ENCODE data around the gene SLF2. TPM values are rescaled to one million over a fixed set of nuclear protein-coding genes. Genes with fewer than 3 reads are reported as not detected.

SLF2 gene
- total and polyA plus RNA-seq, 2 of the 13 experiments (the other 11 are each of a cell fraction or from before 2014, with no cell fraction given): 12.2 to 48.1 TPM

DNA sequence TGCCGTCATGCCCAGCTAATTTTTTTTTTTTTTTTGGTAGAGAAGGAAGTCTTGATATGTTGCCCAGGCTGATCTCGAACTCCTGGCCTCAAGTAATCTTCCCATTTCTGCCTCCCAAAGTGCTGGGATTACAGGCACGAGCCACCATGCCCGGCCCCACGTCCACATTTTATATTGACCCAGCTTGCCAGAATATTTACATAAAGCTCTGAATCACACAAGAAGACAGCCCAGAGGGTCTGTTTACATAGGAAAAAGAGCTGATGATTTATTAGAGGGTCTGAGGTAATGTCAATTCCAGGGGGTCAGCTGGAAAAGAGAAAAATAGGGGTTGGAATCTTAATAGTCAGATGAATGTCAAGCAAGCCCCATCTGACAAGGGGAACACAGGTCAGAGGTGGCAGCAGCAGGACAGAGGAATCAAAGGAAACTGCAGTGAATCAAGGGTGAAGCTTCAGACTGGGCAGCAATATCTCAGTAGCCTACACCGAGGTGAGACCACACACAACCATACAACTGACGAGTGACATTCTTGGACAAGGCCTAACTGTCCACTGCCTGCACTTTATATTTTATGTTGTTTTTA is 15.8 kb upstream of the SLF2 start (continued):
- TF ChIP-seq HDAC6 (IDR thresholded peaks at IDR 0.05; ENCODE audit: low read depth, low read length): no peak
- TF ChIP-seq, protein P1, sequence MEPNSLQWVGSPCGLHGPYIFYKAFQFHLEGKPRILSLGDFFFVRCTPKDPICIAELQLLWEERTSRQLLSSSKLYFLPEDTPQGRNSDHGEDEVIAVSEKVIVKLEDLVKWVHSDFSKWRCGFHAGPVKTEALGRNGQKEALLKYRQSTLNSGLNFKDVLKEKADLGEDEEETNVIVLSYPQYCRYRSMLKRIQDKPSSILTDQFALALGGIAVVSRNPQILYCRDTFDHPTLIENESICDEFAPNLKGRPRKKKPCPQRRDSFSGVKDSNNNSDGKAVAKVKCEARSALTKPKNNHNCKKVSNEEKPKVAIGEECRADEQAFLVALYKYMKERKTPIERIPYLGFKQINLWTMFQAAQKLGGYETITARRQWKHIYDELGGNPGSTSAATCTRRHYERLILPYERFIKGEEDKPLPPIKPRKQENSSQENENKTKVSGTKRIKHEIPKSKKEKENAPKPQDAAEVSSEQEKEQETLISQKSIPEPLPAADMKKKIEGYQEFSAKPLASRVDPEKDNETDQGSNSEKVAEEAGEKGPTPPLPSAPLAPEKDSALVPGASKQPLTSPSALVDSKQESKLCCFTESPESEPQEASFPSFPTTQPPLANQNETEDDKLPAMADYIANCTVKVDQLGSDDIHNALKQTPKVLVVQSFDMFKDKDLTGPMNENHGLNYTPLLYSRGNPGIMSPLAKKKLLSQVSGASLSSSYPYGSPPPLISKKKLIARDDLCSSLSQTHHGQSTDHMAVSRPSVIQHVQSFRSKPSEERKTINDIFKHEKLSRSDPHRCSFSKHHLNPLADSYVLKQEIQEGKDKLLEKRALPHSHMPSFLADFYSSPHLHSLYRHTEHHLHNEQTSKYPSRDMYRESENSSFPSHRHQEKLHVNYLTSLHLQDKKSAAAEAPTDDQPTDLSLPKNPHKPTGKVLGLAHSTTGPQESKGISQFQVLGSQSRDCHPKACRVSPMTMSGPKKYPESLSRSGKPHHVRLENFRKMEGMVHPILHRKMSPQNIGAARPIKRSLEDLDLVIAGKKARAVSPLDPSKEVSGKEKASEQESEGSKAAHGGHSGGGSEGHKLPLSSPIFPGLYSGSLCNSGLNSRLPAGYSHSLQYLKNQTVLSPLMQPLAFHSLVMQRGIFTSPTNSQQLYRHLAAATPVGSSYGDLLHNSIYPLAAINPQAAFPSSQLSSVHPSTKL (CRISPR knock-in tag; IDR thresholded peaks at IDR 0.05): peak; percentile 75; the same call in 1 of the 2 replicates
- TF ChIP-seq ZNF260 (CRISPR knock-in tag; IDR thresholded peaks at IDR 0.05; ENCODE audit: borderline replicate concordance, low read depth): no peak
- TF ChIP-seq HDAC1 (CRISPR knock-in tag; IDR thresholded peaks at IDR 0.05): peak; percentile 46; the same call in 1 of the 2 replicates
- TF ChIP-seq, protein P2, sequence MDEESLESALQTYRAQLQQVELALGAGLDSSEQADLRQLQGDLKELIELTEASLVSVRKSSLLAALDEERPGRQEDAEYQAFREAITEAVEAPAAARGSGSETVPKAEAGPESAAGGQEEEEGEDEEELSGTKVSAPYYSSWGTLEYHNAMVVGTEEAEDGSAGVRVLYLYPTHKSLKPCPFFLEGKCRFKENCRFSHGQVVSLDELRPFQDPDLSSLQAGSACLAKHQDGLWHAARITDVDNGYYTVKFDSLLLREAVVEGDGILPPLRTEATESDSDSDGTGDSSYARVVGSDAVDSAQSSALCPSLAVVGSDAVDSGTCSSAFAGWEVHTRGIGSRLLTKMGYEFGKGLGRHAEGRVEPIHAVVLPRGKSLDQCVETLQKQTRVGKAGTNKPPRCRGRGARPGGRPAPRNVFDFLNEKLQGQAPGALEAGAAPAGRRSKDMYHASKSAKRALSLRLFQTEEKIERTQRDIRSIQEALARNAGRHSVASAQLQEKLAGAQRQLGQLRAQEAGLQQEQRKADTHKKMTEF (CRISPR knock-in tag; IDR thresholded peaks at IDR 0.05): peak; percentile 25; the same call in 1 of the 2 replicates
- TF ChIP-seq ZFP90 (CRISPR knock-in tag; IDR thresholded peaks at IDR 0.05; ENCODE audit: borderline replicate concordance): no peak
- no peak for TF ChIP-seq IRF2 (CRISPR knock-in tag; IDR thresholded peaks at IDR 0.05)
- TF ChIP-seq, protein P3, sequence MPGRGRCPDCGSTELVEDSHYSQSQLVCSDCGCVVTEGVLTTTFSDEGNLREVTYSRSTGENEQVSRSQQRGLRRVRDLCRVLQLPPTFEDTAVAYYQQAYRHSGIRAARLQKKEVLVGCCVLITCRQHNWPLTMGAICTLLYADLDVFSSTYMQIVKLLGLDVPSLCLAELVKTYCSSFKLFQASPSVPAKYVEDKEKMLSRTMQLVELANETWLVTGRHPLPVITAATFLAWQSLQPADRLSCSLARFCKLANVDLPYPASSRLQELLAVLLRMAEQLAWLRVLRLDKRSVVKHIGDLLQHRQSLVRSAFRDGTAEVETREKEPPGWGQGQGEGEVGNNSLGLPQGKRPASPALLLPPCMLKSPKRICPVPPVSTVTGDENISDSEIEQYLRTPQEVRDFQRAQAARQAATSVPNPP (CRISPR knock-in tag; IDR thresholded peaks at IDR 0.05): no peak
- TF ChIP-seq SATB2 (CRISPR knock-in tag; IDR thresholded peaks at IDR 0.05): no peak
- TF ChIP-seq XBP1 (CRISPR knock-in tag; IDR thresholded peaks at IDR 0.05): no peak
- TF ChIP-seq MED13 (CRISPR knock-in tag; IDR thresholded peaks at IDR 0.05): no peak
- no peak for TF ChIP-seq NFKBIZ (CRISPR knock-in tag; IDR thresholded peaks at IDR 0.05)
- TF ChIP-seq RFX5 (IDR thresholded peaks at IDR 0.05; ENCODE audit: low read depth, low read length): no peak
- TF ChIP-seq ZNF749 (CRISPR knock-in tag; IDR thresholded peaks at IDR 0.05; ENCODE audit: borderline replicate concordance): no peak
- TF ChIP-seq ZNF781 (CRISPR knock-in tag; IDR thresholded peaks at IDR 0.05; ENCODE audit: borderline replicate concordance, not compliant biosample characterization): no peak
- peak; percentile 34; the same call in 1 of the 2 replicates for TF ChIP-seq ETV5 (CRISPR knock-in tag; IDR thresholded peaks at IDR 0.05; ENCODE audit: borderline replicate concordance)
- TF ChIP-seq MTA3 (CRISPR knock-in tag; IDR thresholded peaks at IDR 0.05): no peak
- no peak for TF ChIP-seq NFE2L2 (IDR thresholded peaks at IDR 0.05; ENCODE audit: low read length)
- peak; percentile 42; the same call in 1 of the 2 replicates for TF ChIP-seq ZFX (CRISPR knock-in tag; IDR thresholded peaks at IDR 0.05; ENCODE audit: low read depth)
- TF ChIP-seq KMT2A (CRISPR knock-in tag; IDR thresholded peaks at IDR 0.05): no peak
- TF ChIP-seq CENPX (CRISPR knock-in tag; IDR thresholded peaks at IDR 0.05): no peak
- TF ChIP-seq SIX1 (CRISPR knock-in tag; IDR thresholded peaks at IDR 0.05; ENCODE audit: borderline replicate concordance): peak; percentile 66; the same call in 1 of the 2 replicates
- TF ChIP-seq SIN3A (IDR thresholded peaks at IDR 0.05; ENCODE audit: borderline replicate concordance, low read depth, low read length): no peak
- TF ChIP-seq ZNF263 (CRISPR knock-in tag; IDR thresholded peaks at IDR 0.05): no peak
- no peak for TF ChIP-seq ZNF660 (CRISPR knock-in tag; IDR thresholded peaks at IDR 0.05; ENCODE audit: borderline replicate concordance, low read depth)
- TF ChIP-seq ZNF775 (CRISPR knock-in tag; IDR thresholded peaks at IDR 0.05; ENCODE audit: borderline replicate concordance): no peak

Measured in HepG2 (cell line).